Endothelial cell of umbilical vein (primary cell): Measurements from ENCODE around the gene NXPH1. TPM values are rescaled to one million over a fixed set of nuclear protein-coding genes. Genes with fewer than 3 reads are reported as not detected.

Experiments used
- BruUV-seq: library from RNA; stranded (reverse); fragments of 400-500 nt; replicated peaks from 2 replicates; lab custom pipeline; 2021; lab: Mats Ljungman, UMichigan
- CTCF ChIA-PET: fragments of 300-600, 350-600 bp; sonication (Branson Sonifier 250); formaldehyde crosslinking; loops from one replicate; lab custom pipeline; 2021; ENCODE audit warnings: antibody characterized with exemption, inconsistent platforms; lab: Charles Lee
- POLR2A ChIA-PET: fragments of 300-600, 350-600 bp; sonication (Branson Sonifier 250); formaldehyde crosslinking; loops from one replicate; lab custom pipeline; 2021; ENCODE audit warnings: antibody characterized with exemption, inconsistent platforms; lab: Charles Lee
- DNase-seq: peaks from one replicate; pipeline ENCODE4 v3.0.0-alpha.2; 2011; ENCODE audit warnings: low read depth, low spot score
- FAIRE-seq: peaks from 2 replicates; lab custom pipeline; 2011; peaks lifted over from hg19 to GRCh38; lab: Jason Lieb, UNC
- H2AFZ ChIP-seq: 2 replicates; pipeline ENCODE4 v1.6.0; 2012; ENCODE audit warnings: low read depth, low read length, control low read depth, inconsistent platforms
- H3K27ac ChIP-seq: 2 replicates; pipeline ENCODE4 v1.5.1; 2011; ENCODE audit warnings: low read depth, mild to moderate bottlenecking, control low read depth, low read length, moderate library complexity; ENCODE audit not compliant: insufficient read depth
- H3K27me3 ChIP-seq, 2 experiments: 2 replicates each; pipeline versions ENCODE4 v1.6.0 to v1.6.1; 2011; ENCODE audit warnings: low read length in 2 of 2, mixed read lengths in 1 of 2; ENCODE audit not compliant: control insufficient read depth in 2 of 2, insufficient read depth in 2 of 2
- H3K36me3 ChIP-seq, 2 experiments: 2 replicates in 1 of 2; 3 replicates in 1 of 2; pipeline ENCODE4 v1.5.1; 2011; ENCODE audit warnings: low read length in 2 of 2, mild to moderate bottlenecking in 1 of 2, moderate library complexity in 1 of 2; ENCODE audit not compliant: control insufficient read depth in 2 of 2, insufficient read depth in 2 of 2; ENCODE audit errors: extremely low read depth in 1 of 2
- H3K4me1 ChIP-seq: 3 replicates; pipeline ENCODE4 v1.5.1; 2011; ENCODE audit warnings: mild to moderate bottlenecking, low read length; ENCODE audit not compliant: control insufficient read depth, insufficient read depth; ENCODE audit errors: extremely low read depth
- H3K4me2 ChIP-seq: 2 replicates; pipeline ENCODE4 v1.6.1; 2011; ENCODE audit warnings: low read length, control low read depth, mixed read lengths; ENCODE audit not compliant: insufficient read depth
- H3K4me3 ChIP-seq, 3 experiments: fragments of 200-600 bp in 1 of 3; sonication (generic), shearing (Covaris generic) in 1 of 3; replicated peaks in 1 of 3; 2 replicates each; pipeline ENCODE4 v1.5.1; 2011 to 2016; ENCODE audit warnings: control low read depth in 3 of 3, low read length in 3 of 3, mild to moderate bottlenecking in 2 of 3, inconsistent platforms in 1 of 3, low read depth in 1 of 3, moderate library complexity in 1 of 3; ENCODE audit not compliant: insufficient read depth in 1 of 3
- H3K79me2 ChIP-seq: 2 replicates; pipeline ENCODE4 v1.6.0; 2012; ENCODE audit warnings: low read length, inconsistent platforms; ENCODE audit not compliant: control insufficient read depth, insufficient read depth
- H3K9ac ChIP-seq: replicated peaks from 2 replicates; pipeline ENCODE3; 2011; ENCODE audit warnings: low read length, control low read depth; ENCODE audit not compliant: insufficient read depth; ENCODE audit errors: extremely low read depth
- H3K9me1 ChIP-seq: replicated peaks from 3 replicates; pipeline ENCODE4 v1.6.0; 2011; ENCODE audit warnings: mild to moderate bottlenecking, low read length; ENCODE audit not compliant: control insufficient read depth, insufficient read depth; ENCODE audit errors: extremely low read depth
- H3K9me3 ChIP-seq: replicated peaks from 2 replicates; pipeline ENCODE4 v1.5.1; 2012; ENCODE audit warnings: low read length, inconsistent platforms; ENCODE audit not compliant: control insufficient read depth, insufficient read depth
- H4K20me1 ChIP-seq: replicated peaks from 2 replicates; pipeline ENCODE3; 2011; ENCODE audit warnings: mild to moderate bottlenecking, low read length; ENCODE audit not compliant: control insufficient read depth, insufficient read depth; ENCODE audit errors: extremely low read depth
- FOS ChIP-seq: IDR thresholded peaks from 2 replicates; pipeline ENCODE4 v1.6.1; 2011; ENCODE audit warnings: mild to moderate bottlenecking, low read length, moderate library complexity, borderline replicate concordance; ENCODE audit not compliant: insufficient read depth
- JUN ChIP-seq: IDR thresholded peaks from 2 replicates; pipeline ENCODE4 v1.6.1; 2011; ENCODE audit warnings: borderline replicate concordance, low read depth; ENCODE audit not compliant: insufficient read length, insufficient read depth
- MYC ChIP-seq: IDR thresholded peaks from one replicate; pipeline ENCODE4 v1.6.1; 2011; ENCODE audit warnings: mild to moderate bottlenecking, low read depth, low read length
- POLR2A ChIP-seq: IDR thresholded peaks from 2 replicates; pipeline ENCODE4 v1.6.1; 2012; ENCODE audit warnings: low read depth, mild to moderate bottlenecking, control low read depth, low read length
- POLR2AphosphoS5 ChIP-seq: IDR thresholded peaks from 2 replicates; pipeline ENCODE4 v1.6.1; 2012; ENCODE audit warnings: low read depth, mild to moderate bottlenecking, control low read depth, low read length, moderate library complexity; ENCODE audit not compliant: insufficient read depth
- dilution Hi-C: fragments of 300-500 bp; cut with MboI; formaldehyde crosslinking; loops from one replicate; pipeline ENCODE4 v1.15.0; 2019; ENCODE audit warnings: low sequenced_read_pairs; ENCODE audit not compliant: extremely low pct_ligation_motif_present
- intact Hi-C: fragments of 100-400 bp; cut with micrococcal nuclease; formaldehyde crosslinking; loops from one replicate; pipeline ENCODE4 v1.10.0; 2022
- polyA plus RNA-seq, 4 experiments: library from polyadenylated mRNA; depleted of rRNA in 3 of 4; stranded (reverse) in 3 of 4; unstranded in 1 of 4; fragments of >200 nt; gene quantifications; 2 replicates each; pipeline versions ENCODE4 v1.2.1 to v1.2.3, GENCODE V29; 2011 to 2012; ENCODE audit warnings: missing spikeins in 1 of 4
- total RNA-seq: library from RNA; stranded (reverse); gene quantifications from 2 replicates; pipeline ENCODE4 v1.2.3, GENCODE V29; 2021
- TF ChIP-seq, protein P1 (sequence below): IDR thresholded peaks from 2 replicates; pipeline ENCODE4 v1.6.1; 2011; ENCODE audit not compliant: insufficient read depth, insufficient read length

NXPH1 gene
- total and polyA plus RNA-seq, 2 donors (not counting 3 experiments of a cell fraction or from before 2014, with no cell fraction given): not detected

DNA sequence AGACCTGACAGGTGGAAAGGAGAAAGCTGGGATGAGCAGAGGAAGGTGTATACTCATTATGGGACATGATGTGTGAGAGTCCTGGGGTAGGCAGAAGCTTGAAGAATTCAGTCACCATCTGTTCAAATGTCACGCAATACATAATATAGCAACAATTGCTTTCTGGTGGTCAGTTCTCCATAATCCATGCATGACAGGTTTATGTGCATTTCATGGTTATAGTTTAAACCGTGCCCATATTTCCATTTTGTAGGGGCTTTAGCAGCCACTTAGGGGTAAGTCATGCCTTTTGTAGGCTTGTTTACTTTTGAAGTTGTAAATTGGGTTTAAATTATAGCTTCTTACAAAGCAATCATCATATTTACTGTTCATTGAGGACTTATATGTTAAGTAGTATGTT lies 158.8 kb downstream of the NXPH1 start:
- no peak overlapping the region for H3K9ac ChIP-seq
- dilution Hi-C loops (no loop called here), intact Hi-C loops (no loop called here)
- no peaks in the 10 kb centered on the region for H3K79me2 ChIP-seq
- ChIA-PET CTCF (no interaction called here), POLR2A (no interaction called here)
- H3K4me2 ChIP-seq: no peak overlapping the region
- TF ChIP-seq MYC: no peak
- H3K4me3 ChIP-seq: no peak overlapping the region
- no peaks in the 10 kb centered on the region for H3K9me3 ChIP-seq
- FAIRE-seq (no peak), DNase-seq (no peak)
- H3K4me1 ChIP-seq: no peaks in the 10 kb centered on the region
- no peaks in the 10 kb centered on the region for H3K27me3 ChIP-seq
- no peak overlapping the region for H2AFZ ChIP-seq
- no peak overlapping the region for H3K27ac ChIP-seq
- no peaks in the 10 kb centered on the region for H3K36me3 ChIP-seq
- H3K9me1 ChIP-seq: no peaks in the 10 kb centered on the region
- H4K20me1 ChIP-seq: no peaks in the 10 kb centered on the region
- no TSS peak for BruUV-seq

DNA sequence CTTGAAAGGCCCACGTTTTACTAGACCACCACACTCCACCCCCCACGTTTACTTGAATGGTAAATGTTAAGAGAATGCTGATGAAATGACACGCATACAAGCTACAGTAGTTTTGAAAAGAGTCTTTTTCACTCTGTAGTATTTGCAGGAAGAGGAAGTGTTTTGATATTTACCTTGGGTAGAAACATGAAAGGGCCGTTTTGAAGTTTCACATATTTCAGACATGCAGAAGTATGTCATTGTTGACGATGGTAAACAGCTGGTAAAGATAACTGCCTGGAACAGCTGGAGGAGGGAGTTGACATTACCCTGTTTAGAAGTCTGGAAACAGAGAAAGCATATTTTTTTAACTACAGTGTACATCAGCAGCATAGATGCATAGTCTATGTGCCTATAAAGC lies 160.7 kb downstream of the NXPH1 start:
- ChIA-PET CTCF (no interaction called here), POLR2A (no interaction called here)
- DNase-seq (no peak), FAIRE-seq (no peak)
- Histone ChIP-seq H3K9ac (no peak overlapping the region), H3K27me3 (no peaks in the 10 kb centered on the region), H3K27ac (no peak overlapping the region), H2AFZ (no peak overlapping the region), H3K9me3 (no peaks in the 10 kb centered on the region), H4K20me1 (no peaks in the 10 kb centered on the region), H3K36me3 (no peaks in the 10 kb centered on the region), H3K4me2 (no peak overlapping the region), H3K4me1 (no peaks in the 10 kb centered on the region), H3K9me1 (no peaks in the 10 kb centered on the region), H3K79me2 (no peaks in the 10 kb centered on the region), H3K4me3 (no peak overlapping the region)
- intact Hi-C loops (no loop called here), dilution Hi-C loops (no loop called here)
- BruUV-seq: no TSS peak
- TF ChIP-seq JUN: no peak
- TF ChIP-seq POLR2A: no peak
- TF ChIP-seq FOS: no peak
- no peak for TF ChIP-seq POLR2AphosphoS5
- TF ChIP-seq, protein P1, sequence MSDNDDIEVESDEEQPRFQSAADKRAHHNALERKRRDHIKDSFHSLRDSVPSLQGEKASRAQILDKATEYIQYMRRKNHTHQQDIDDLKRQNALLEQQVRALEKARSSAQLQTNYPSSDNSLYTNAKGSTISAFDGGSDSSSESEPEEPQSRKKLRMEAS: no peak
- TF ChIP-seq MYC: no peak
